ENCODE measurements around the gene PPIE.

Gene PPIE

DNA sequence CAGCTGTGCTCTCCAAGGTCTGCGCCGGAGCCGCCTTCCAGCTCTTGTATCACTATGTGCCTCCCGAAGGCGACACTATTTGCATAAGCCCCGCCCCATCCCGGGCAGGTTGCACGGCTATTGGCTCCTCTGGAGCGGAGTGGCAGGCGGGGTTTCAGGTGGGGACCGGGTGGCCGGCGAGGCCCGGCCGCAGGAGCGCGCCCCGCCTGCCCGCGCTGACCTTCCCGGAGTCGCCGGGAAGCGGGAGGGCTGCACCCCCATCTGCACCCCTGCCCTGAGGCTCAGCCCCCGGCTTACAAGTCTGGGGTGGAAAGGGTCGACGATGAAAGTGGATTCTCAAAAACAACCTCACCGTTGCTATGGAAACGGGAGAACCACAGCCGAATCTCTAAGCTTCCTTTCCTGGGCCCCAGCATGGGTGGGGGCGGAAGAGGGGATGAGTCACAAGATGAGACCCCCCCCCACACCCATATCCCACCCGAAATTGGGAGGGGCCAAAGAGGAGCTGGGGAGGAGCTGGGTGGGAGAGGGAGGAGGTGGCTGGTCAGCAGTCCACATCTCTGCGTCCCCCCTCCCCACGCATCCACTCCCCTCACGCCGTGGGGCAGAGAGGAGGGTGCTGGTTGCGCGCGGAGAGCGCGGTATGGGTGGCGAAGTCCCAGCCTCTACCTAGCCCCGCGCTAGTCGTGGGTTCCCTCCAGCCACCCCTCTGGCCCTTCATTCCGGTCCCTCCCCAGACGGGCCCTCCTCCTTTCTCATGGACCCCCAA is 47.1 kb upstream of the PPIE start, which contains the start of gene HPCAL4:
Gene HPCAL4, minus strand, starts transcription at position 51 of the 769 bp plus-strand sequence. CDS start 6,830 bp downstream, outside the sequence.
- H3K4me3 ChIP-seq (ENCODE audit: low read depth, low read length) = no peak within 1 kb of the TSS
- TF ChIP-seq POLR2A (IDR thresholded peaks at IDR 0.05; ENCODE audit: extremely low read depth, insufficient read length) (no peak), MYC (IDR thresholded peaks at IDR 0.05; ENCODE audit: low read depth, low read length) (no peak)
- TF ChIP-seq, protein P1, sequence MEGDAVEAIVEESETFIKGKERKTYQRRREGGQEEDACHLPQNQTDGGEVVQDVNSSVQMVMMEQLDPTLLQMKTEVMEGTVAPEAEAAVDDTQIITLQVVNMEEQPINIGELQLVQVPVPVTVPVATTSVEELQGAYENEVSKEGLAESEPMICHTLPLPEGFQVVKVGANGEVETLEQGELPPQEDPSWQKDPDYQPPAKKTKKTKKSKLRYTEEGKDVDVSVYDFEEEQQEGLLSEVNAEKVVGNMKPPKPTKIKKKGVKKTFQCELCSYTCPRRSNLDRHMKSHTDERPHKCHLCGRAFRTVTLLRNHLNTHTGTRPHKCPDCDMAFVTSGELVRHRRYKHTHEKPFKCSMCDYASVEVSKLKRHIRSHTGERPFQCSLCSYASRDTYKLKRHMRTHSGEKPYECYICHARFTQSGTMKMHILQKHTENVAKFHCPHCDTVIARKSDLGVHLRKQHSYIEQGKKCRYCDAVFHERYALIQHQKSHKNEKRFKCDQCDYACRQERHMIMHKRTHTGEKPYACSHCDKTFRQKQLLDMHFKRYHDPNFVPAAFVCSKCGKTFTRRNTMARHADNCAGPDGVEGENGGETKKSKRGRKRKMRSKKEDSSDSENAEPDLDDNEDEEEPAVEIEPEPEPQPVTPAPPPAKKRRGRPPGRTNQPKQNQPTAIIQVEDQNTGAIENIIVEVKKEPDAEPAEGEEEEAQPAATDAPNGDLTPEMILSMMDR (IDR thresholded peaks at IDR 0.05; ENCODE audit: low read depth, low read length) = no peak
- TF ChIP-seq, protein P2, sequence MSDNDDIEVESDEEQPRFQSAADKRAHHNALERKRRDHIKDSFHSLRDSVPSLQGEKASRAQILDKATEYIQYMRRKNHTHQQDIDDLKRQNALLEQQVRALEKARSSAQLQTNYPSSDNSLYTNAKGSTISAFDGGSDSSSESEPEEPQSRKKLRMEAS (IDR thresholded peaks at IDR 0.05; ENCODE audit: low read depth, low read length) = no peak
- DNase-seq (ENCODE audit: low read depth) = peak; percentile 66

DNA sequence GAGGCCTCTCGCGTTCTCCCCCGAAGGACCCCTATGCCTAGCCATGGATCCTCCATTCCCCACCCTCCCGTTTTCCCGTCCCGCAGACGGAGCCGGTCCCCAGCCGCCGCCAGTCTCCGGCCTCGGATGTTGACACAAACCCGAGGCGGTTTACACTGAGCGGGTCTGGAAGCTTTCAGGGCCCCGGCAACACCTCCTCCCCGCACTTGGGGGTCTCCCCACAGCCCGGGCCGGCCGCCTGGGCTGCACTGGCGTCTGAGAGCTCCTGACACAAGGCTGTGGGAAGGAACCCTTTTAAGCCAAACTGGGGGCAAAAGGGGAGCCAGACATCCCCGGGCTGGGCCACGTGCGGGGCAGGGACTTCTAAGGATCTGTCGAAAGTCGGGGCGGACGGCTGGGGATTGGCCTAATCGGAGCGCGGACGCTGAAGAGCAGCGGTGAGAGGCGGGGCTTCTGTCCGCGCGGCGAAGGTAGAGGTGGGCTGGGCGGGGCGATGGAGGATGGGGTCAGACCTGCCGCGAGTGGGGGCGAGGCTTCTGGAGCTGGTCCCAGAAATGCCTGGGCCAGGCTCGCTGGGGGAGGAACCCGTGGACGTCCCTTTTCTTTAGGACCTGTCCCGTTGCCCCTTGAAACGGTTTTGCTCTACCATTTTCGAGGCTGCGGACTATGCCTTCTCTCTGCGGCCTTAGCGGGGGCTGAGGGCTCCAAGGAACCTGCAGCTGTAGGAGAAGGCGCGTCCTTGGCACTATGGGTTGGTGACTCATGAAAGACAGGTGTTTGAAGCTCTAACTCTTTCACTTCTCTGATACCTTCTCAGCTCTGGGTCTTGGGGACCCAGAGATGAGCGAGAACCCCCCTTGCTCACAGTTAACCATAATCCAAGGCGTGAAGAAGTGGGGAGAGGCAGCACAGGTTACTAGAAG is 46.3 kb upstream of the PPIE start:
- no peak overlapping the region for H3K4me3 ChIP-seq (ENCODE audit: low read depth, low read length)
- DNase-seq (ENCODE audit: low read depth) = no peak
- no peak for TF ChIP-seq MYC (IDR thresholded peaks at IDR 0.05; ENCODE audit: low read depth, low read length)

DNA sequence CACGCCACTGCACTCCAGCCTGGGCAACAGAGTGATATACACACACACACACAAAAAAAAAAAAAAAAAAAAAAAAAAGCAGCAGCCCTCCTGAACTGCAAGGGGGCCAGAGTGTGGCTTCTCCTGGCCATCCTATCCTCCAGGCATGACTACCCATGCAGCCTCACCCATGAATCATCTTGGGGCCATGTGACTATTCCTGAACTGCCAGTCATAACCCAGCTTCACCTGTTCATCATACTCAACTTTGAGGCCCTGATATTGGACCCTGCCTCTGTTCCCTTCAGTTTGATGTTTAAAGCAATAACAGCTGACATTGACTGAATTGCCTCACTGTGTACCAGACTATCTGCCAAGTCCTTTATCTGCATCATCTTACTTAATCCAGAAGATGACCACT is 44.7 kb upstream of the PPIE start:
- DNase-seq (ENCODE audit: low read depth) = no peak
- TF ChIP-seq, protein P1 (IDR thresholded peaks at IDR 0.05; ENCODE audit: low read depth, low read length) = no peak
- TF ChIP-seq, protein P2 (IDR thresholded peaks at IDR 0.05; ENCODE audit: low read depth, low read length) = no peak
- TF ChIP-seq POLR2A (IDR thresholded peaks at IDR 0.05; ENCODE audit: extremely low read depth, insufficient read length) = no peak
- H3K4me3 ChIP-seq (ENCODE audit: low read depth, low read length) = no peak overlapping the region

DNA sequence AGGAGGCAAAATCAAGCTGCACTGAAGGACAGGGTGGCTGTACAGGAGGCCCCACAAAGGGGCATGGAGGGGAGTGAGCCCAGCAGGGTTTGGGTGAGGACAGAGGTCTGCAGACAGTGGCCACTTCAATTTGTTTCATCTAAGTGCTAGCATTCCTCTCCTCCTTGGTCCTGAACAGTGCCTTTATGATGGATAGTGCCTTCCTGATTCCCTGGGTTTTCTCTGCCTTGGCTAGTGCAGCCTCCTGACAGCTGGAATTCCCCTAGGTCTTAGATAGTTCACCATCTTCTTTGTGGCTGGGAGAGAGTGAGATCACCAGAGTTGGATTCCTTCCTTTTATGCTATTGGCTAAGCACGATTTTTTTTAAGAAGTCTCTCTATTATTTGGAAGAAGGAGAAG is 43.7 kb upstream of the PPIE start:
- TF ChIP-seq MYC (IDR thresholded peaks at IDR 0.05; ENCODE audit: low read depth, low read length) (no peak), POLR2A (IDR thresholded peaks at IDR 0.05; ENCODE audit: extremely low read depth, insufficient read length) (no peak)
- TF ChIP-seq, protein P2 (IDR thresholded peaks at IDR 0.05; ENCODE audit: low read depth, low read length) = no peak
- TF ChIP-seq, protein P1 (IDR thresholded peaks at IDR 0.05; ENCODE audit: low read depth, low read length) = no peak
- DNase-seq (ENCODE audit: low read depth) = no peak
- no peak overlapping the region for H3K4me3 ChIP-seq (ENCODE audit: low read depth, low read length)

DNA sequence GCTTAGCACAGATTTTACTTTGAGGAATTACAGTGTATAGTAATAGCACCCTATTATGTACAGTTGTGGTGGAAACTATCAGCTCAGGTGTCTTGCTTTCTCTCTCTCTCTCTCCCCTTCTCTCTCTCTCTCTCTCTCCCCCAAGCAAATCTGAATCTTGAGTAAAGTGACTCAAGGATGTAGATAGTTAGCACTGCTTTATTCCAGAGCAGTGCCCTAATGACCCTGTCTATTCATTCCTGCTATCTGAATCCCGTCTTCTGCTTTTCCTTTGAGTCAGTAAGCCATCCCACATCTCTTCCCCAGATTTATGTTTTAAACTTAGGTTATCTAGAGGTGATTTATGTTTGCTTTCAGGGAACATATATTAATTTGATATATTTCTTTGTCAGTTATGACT is 42.2 kb upstream of the PPIE start:
- no peak for DNase-seq (ENCODE audit: low read depth)
- H3K4me3 ChIP-seq (ENCODE audit: low read depth, low read length) = no peak overlapping the region
- TF ChIP-seq, protein P2 (IDR thresholded peaks at IDR 0.05; ENCODE audit: low read depth, low read length) = no peak
- TF ChIP-seq, protein P1 (IDR thresholded peaks at IDR 0.05; ENCODE audit: low read depth, low read length) = no peak
- TF ChIP-seq POLR2A (IDR thresholded peaks at IDR 0.05; ENCODE audit: extremely low read depth, insufficient read length) = no peak
- TF ChIP-seq MYC (IDR thresholded peaks at IDR 0.05; ENCODE audit: low read depth, low read length) = no peak

DNA sequence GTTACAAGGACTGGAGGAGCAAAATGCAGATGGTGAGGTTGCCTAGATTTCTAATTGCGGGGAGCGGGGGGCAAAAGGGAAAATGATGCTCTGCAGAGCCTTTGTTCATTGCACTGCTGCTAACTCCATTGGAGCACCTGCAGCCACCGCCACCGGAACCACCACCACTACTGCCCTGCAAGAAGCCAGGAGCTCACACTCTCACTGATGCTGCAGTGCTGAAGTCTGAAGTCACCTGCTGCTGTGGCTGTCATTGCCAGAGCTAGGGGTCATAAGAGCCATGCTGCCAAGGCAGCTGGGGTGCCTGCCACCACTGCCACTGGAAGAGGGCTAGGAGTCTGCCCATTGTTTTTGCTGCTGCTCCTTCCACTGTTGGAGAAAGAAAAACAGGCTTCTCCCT is 40.1 kb upstream of the PPIE start:
- DNase-seq (ENCODE audit: low read depth) = no peak
- H3K4me3 ChIP-seq (ENCODE audit: low read depth, low read length) = no peak overlapping the region
- TF ChIP-seq, protein P2 (IDR thresholded peaks at IDR 0.05; ENCODE audit: low read depth, low read length) = no peak
- no peak for TF ChIP-seq POLR2A (IDR thresholded peaks at IDR 0.05; ENCODE audit: extremely low read depth, insufficient read length)
- TF ChIP-seq MYC (IDR thresholded peaks at IDR 0.05; ENCODE audit: low read depth, low read length) = no peak
- TF ChIP-seq, protein P1 (IDR thresholded peaks at IDR 0.05; ENCODE audit: low read depth, low read length) = no peak

Measured in NB4 (cell line).